OCI-LY3 (cell line): ENCODE measurements around the gene KCND2.
"Not testable (repeated sequence)": the region's sequence is repeated elsewhere in the genome, so short reads cannot be mapped to it uniquely, and the experiment has no call there.

Experiments
- H2AFZ ChIP-seq: fragments of 200-600, 300-600 bp; shearing (Covaris generic); 2 replicates; pipeline ENCODE4 v1.6.0; 2014; ENCODE audit warnings: antibody characterized with exemption, low read depth, low read length
- H3K27ac ChIP-seq: fragments of 200-600, 300-600 bp; sonication (generic); 2 replicates; pipeline ENCODE4 v1.5.1; 2014; ENCODE audit warnings: mild to moderate bottlenecking, low read length, moderate library complexity, mixed read lengths
- H3K27me3 ChIP-seq: fragments of 200-600, 300-600 bp; sonication (generic); 2 replicates; pipeline ENCODE4 v1.6.1; 2014; ENCODE audit warnings: low read depth, low read length, mixed read lengths
- H3K36me3 ChIP-seq: fragments of 200-600, 300-600 bp; sonication (generic); replicated peaks from 2 replicates; pipeline ENCODE3; 2014; ENCODE audit warnings: low read depth, low read length, mixed read lengths
- H3K4me1 ChIP-seq: fragments of 300-600, 200-600 bp; sonication (generic); 2 replicates; pipeline ENCODE4 v1.6.1; 2014; ENCODE audit warnings: low read length, mixed read lengths
- H3K4me2 ChIP-seq: fragments of 200-600, 300-600 bp; sonication (generic); 2 replicates; pipeline ENCODE4 v1.6.1; 2014; ENCODE audit warnings: low read length, mixed read lengths
- H3K4me3 ChIP-seq: fragments of 300-600, 200-600 bp; sonication (generic); 2 replicates; pipeline ENCODE4 v1.5.1; 2014; ENCODE audit warnings: antibody characterized with exemption, mild to moderate bottlenecking, low read length, moderate library complexity
- H3K79me2 ChIP-seq: fragments of 300-600, 200-600 bp; shearing (Covaris generic); 2 replicates; pipeline ENCODE4 v1.6.1; 2014; ENCODE audit warnings: mild to moderate bottlenecking, low read length, mixed read lengths
- H3K9ac ChIP-seq: fragments of 300-600, 200-600 bp; shearing (Covaris generic); 2 replicates; pipeline ENCODE4 v1.6.0; 2014; ENCODE audit warnings: mild to moderate bottlenecking, low read length, moderate library complexity
- H3K9me3 ChIP-seq: fragments of 200-600, 300-600 bp; shearing (Covaris generic); 2 replicates; pipeline ENCODE4 v1.6.1; 2014; ENCODE audit warnings: low read length, mixed read lengths; ENCODE audit not compliant: insufficient read depth
- H4K20me1 ChIP-seq: fragments of 200-600, 300-600 bp; sonication (generic); 2 replicates; pipeline ENCODE4 v1.6.1; 2016; ENCODE audit warnings: low read length, mixed read lengths; ENCODE audit not compliant: insufficient read depth
- EZH2phosphoT487 ChIP-seq: fragments of 200-600 bp; shearing (Covaris generic); IDR thresholded peaks from 2 replicates; pipeline ENCODE4 v1.6.1; 2018; ENCODE audit warnings: antibody characterized with exemption, mixed run types, low read depth
- TF ChIP-seq, protein P1 (sequence below): fragments of 200-600, 300-600 bp; sonication (generic); IDR thresholded peaks from 2 replicates; pipeline ENCODE4 v1.5.1; 2014; ENCODE audit warnings: antibody characterized with exemption, low read length, low read depth

KCND2 gene

DNA sequence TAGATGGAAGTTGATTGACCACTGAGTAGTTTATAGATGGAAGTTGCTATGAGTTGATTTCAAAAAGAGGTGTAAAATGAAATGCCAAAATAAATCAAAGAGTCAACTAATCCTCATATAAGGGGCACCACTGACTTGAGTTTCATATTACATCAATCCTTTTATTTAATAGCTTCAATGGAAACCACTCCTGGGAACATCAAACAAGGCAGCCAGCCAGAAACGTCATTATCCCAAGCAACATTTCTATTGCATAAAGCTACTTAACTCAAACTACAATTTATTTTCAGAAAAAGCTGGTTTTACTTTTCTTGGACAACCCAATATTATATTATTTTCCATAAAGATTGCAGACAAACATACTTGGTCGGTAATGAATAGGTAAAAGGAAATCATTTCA lies 422.9 kb downstream of the KCND2 start:
- Histone ChIP-seq H3K9me3 (no peaks in the 10 kb centered on the region), H3K4me1 (no peaks in the 10 kb centered on the region), H3K4me2 (no peak overlapping the region), H3K79me2 (no peaks in the 10 kb centered on the region), H3K9ac (no peak overlapping the region), H3K27me3 (no peaks in the 10 kb centered on the region), H3K27ac (no peak overlapping the region), H3K4me3 (no peak overlapping the region), H3K36me3 (no peaks in the 10 kb centered on the region), H4K20me1 (no peaks in the 10 kb centered on the region), H2AFZ (no peak overlapping the region)
- no peak for TF ChIP-seq EZH2phosphoT487
- TF ChIP-seq, protein P1, sequence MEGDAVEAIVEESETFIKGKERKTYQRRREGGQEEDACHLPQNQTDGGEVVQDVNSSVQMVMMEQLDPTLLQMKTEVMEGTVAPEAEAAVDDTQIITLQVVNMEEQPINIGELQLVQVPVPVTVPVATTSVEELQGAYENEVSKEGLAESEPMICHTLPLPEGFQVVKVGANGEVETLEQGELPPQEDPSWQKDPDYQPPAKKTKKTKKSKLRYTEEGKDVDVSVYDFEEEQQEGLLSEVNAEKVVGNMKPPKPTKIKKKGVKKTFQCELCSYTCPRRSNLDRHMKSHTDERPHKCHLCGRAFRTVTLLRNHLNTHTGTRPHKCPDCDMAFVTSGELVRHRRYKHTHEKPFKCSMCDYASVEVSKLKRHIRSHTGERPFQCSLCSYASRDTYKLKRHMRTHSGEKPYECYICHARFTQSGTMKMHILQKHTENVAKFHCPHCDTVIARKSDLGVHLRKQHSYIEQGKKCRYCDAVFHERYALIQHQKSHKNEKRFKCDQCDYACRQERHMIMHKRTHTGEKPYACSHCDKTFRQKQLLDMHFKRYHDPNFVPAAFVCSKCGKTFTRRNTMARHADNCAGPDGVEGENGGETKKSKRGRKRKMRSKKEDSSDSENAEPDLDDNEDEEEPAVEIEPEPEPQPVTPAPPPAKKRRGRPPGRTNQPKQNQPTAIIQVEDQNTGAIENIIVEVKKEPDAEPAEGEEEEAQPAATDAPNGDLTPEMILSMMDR, result no peak

DNA sequence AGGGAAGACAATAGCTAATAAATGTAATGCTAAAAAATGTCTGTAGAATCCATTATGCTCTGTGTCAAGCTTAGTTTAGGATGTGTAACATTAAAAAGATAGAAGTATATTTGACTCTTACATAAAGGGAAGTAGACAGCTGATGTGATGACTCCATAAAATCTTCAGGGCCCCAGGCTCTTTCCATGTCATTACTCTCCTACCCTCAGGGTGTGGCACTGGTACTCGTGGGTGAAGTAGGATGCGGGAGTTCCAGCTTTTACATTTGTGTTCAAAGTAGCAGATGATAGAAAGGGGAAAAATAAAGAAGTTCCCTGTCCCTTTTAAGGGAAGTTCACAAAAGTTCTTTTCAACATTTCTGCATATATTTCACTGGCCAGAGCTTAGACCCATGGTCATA lies 427.8 kb downstream of the KCND2 start:
- no peak overlapping the region for H3K27ac ChIP-seq
- H2AFZ ChIP-seq, result no peak overlapping the region
- H3K36me3 ChIP-seq, result no peaks in the 10 kb centered on the region
- H3K27me3 ChIP-seq, result no peaks in the 10 kb centered on the region
- H3K4me2 ChIP-seq, result no peak overlapping the region
- TF ChIP-seq, protein P1, result no peak
- no peak for TF ChIP-seq EZH2phosphoT487
- H3K4me3 ChIP-seq, result no peak overlapping the region
- H4K20me1 ChIP-seq, result no peaks in the 10 kb centered on the region
- H3K9ac ChIP-seq, result no peak overlapping the region
- no peaks in the 10 kb centered on the region for H3K9me3 ChIP-seq
- no peaks in the 10 kb centered on the region for H3K79me2 ChIP-seq
- H3K4me1 ChIP-seq, result no peaks in the 10 kb centered on the region

DNA sequence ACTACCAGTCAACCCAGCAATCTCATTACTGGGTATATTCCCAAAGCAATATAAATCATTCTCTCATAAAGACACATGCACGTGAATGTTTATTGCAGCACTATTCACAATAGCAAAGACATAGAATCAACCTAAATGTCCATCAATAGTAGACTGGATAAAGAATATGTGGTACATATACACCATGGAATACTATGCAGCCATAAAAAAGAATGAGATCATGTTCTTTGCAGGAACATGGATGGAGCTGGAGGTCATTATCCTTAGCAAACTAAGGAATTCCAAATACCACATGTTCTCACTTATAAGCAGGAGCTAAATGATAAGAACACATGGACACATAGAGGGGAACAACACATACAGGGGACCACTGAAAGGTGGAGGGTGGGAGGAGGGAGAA lies 429.4 kb downstream of the KCND2 start:
- not testable (repeated sequence) for H3K79me2 ChIP-seq, H3K4me3 ChIP-seq, H2AFZ ChIP-seq, H3K4me2 ChIP-seq, H3K9me3 ChIP-seq, H3K4me1 ChIP-seq, H3K9ac ChIP-seq, H4K20me1 ChIP-seq, H3K27me3 ChIP-seq, H3K27ac ChIP-seq, H3K36me3 ChIP-seq

DNA sequence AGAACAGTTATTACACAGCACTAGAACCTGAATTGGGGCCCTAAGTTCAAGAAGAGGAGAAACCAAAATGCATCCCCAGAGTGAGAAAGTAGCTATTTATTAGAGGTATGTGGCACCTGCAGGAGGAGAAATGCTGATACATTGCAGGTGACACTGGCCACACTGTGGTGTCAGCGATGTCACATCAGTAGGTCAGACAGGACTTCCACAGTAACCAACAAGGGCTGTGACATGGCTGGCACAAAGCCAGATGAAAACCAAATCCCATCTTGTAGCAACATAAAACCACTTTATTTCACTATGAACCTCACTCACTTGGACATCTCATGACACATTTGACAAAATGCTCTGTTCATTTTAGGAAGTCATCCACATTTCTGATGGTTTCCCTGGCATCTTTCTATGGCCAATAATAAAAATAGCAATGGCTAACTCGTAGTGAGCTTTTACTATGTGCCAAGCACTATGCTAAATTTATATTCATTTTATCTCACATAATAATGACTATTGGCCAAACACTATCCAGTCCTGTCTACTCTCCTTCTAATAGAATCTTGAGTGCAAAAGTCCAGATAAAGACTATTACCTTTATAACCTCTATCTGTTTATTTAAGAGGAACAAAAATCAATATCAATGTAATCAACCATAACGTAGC lies 430.7 kb downstream of the KCND2 start:
- no peaks in the 10 kb centered on the region for H3K36me3 ChIP-seq
- no peak overlapping the region for H3K4me3 ChIP-seq
- TF ChIP-seq EZH2phosphoT487, result no peak
- TF ChIP-seq, protein P1, result no peak
- H3K4me1 ChIP-seq, result no peaks in the 10 kb centered on the region
- H4K20me1 ChIP-seq, result no peaks in the 10 kb centered on the region
- H3K4me2 ChIP-seq, result no peak overlapping the region
- no peak overlapping the region for H3K27ac ChIP-seq
- H3K27me3 ChIP-seq, result no peaks in the 10 kb centered on the region
- no peaks in the 10 kb centered on the region for H3K79me2 ChIP-seq
- no peaks in the 10 kb centered on the region for H3K9me3 ChIP-seq
- no peak overlapping the region for H2AFZ ChIP-seq
- no peak overlapping the region for H3K9ac ChIP-seq
